Measurements from ENCODE around the gene SPRYD3.

Gene SPRYD3

GRCh38 chr12:53053218-53054111 lies 25.7 kb downstream of the SPRYD3 start:
- Mint-ChIP-seq H3K27me3 (ENCODE audit: low read depth) (no peaks in the 10 kb centered on the region), H3K9me3 (no peaks in the 10 kb centered on the region), H3K4me1 (peaks cover 72% of the 10 kb centered on the region), H3K36me3 (ENCODE audit: low read depth) (peaks cover 21% of the 10 kb centered on the region), H3K27ac (peak overlapping the region; percentile 76 to 92 (median 92)), H3K4me3 (peak overlapping the region; percentile 90 to 92 (median 91))
- peak; percentile 61 to 66 (median 66) for TF ChIP-seq CTCF (IDR thresholded peaks at IDR 0.05; ENCODE audit: unreplicated experiment in 3 of 3)

- Mint-ChIP-seq H3K27ac (peak overlapping the region; percentile 97 to 99 (median 99)), H3K36me3 (ENCODE audit: low read depth) (peaks cover 15% of the 10 kb centered on the region), H3K4me1 (peaks cover 74% of the 10 kb centered on the region), H3K4me3 (peak overlapping the region; percentile 88 to 92 (median 91)), H3K27me3 (ENCODE audit: low read depth) (no peaks in the 10 kb centered on the region), H3K9me3 (no peaks in the 10 kb centered on the region)
- no peak for TF ChIP-seq CTCF (IDR thresholded peaks at IDR 0.05; ENCODE audit: unreplicated experiment in 3 of 3)
Measured at GRCh38 chr12:53052419-53053217, 26.6 kb downstream of the SPRYD3 start.

GRCh38 chr12:53051881-53052412 lies 27.2 kb downstream of the SPRYD3 start:
- Mint-ChIP-seq H3K4me3 (peak overlapping the region; percentile 88 to 92 (median 91)), H3K9me3 (no peaks in the 10 kb centered on the region), H3K27me3 (ENCODE audit: low read depth) (no peaks in the 10 kb centered on the region), H3K27ac (peak overlapping the region; percentile 97 to 99 (median 99)), H3K4me1 (peaks cover 68% of the 10 kb centered on the region), H3K36me3 (ENCODE audit: low read depth) (peaks cover 9% of the 10 kb centered on the region)
- no peak for TF ChIP-seq CTCF (IDR thresholded peaks at IDR 0.05; ENCODE audit: unreplicated experiment in 3 of 3)

GRCh38 chr12:53051058-53051880 lies 27.9 kb downstream of the SPRYD3 start:
- Mint-ChIP-seq H3K9me3 (no peaks in the 10 kb centered on the region), H3K36me3 (ENCODE audit: low read depth) (peaks cover 5% of the 10 kb centered on the region), H3K27me3 (ENCODE audit: low read depth) (no peaks in the 10 kb centered on the region), H3K4me3 (peak overlapping the region; percentile 88 to 92 (median 91)), H3K4me1 (peaks cover 68% of the 10 kb centered on the region), H3K27ac (peak overlapping the region; percentile 97 to 99 (median 99))
- peak in 1 of 3 experiments; percentile 25 for TF ChIP-seq CTCF (IDR thresholded peaks at IDR 0.05; ENCODE audit: unreplicated experiment in 3 of 3)

- no peak for TF ChIP-seq CTCF (IDR thresholded peaks at IDR 0.05; ENCODE audit: unreplicated experiment in 3 of 3)
- Mint-ChIP-seq H3K4me3 (peak overlapping the region; percentile 88 to 92 (median 91)), H3K36me3 (ENCODE audit: low read depth) (peaks cover 4% of the 10 kb centered on the region), H3K9me3 (no peaks in the 10 kb centered on the region), H3K27me3 (ENCODE audit: low read depth) (no peaks in the 10 kb centered on the region), H3K27ac (peak overlapping the region; percentile 97 to 99 (median 99)), H3K4me1 (peaks cover 73% of the 10 kb centered on the region)
Measured at GRCh38 chr12:53050426-53051057, 28.6 kb downstream of the SPRYD3 start.
